ENCODE data around the gene GXYLT1.
"Not testable (repeated sequence)": the region's sequence is repeated elsewhere in the genome, so short reads cannot be mapped to it uniquely, and the experiment has no call there.

Gene GXYLT1

GRCh38 chr12:42053456-42053855 is 91.2 kb downstream of the GXYLT1 start:
- Histone ChIP-seq H3K4me3 (no peak overlapping the region), H3K27ac (no peak overlapping the region)
- TF ChIP-seq CTCF (IDR thresholded peaks at IDR 0.05) = no peak
- DNase-seq (ENCODE audit: low spot score) = no peak

GRCh38 chr12:42048980-42049379 is 95.7 kb downstream of the GXYLT1 start:
- not testable (repeated sequence) for H3K4me3 ChIP-seq; H3K27ac ChIP-seq; DNase-seq (ENCODE audit: low spot score)

GRCh38 chr12:42039577-42039976 is 105.1 kb downstream of the GXYLT1 start:
- Histone ChIP-seq H3K27ac (no peak overlapping the region), H3K4me3 (no peak overlapping the region)
- TF ChIP-seq CTCF (IDR thresholded peaks at IDR 0.05) = no peak
- no peak for DNase-seq (ENCODE audit: low spot score)

- no peak for DNase-seq (ENCODE audit: low spot score)
Observed at GRCh38 chr12:42039176-42039575, 105.5 kb downstream of the GXYLT1 start.

GRCh38 chr12:42031847-42032564 is 112.7 kb downstream of the GXYLT1 start:
- DNase-seq (ENCODE audit: low spot score) = no peak
- no peak for TF ChIP-seq CTCF (IDR thresholded peaks at IDR 0.05)
- H3K27ac ChIP-seq = no peak overlapping the region
- no peak overlapping the region for H3K4me3 ChIP-seq

More at GRCh38 chr12:42039176-42039575, 105.5 kb downstream of the GXYLT1 start:
- no peak overlapping the region for H3K4me3 ChIP-seq
- H3K27ac ChIP-seq = no peak overlapping the region
- TF ChIP-seq CTCF (IDR thresholded peaks at IDR 0.05) = no peak

Data from coronary artery (tissue), 2 donors.